Natural killer cell treated with Interleukin-12 subunit alpha and Interleukin-12 subunit beta and Interleukin-15 and Interleukin-18, amount 100 ng/mL, for 72 hours (primary cell): Measurements from ENCODE around the gene CHRNB4. TPM values are rescaled to one million over a fixed set of nuclear protein-coding genes. Genes with fewer than 3 reads are reported as not detected.

Experiments used
- ATAC-seq, 2 donors: fragments of 150-1000 bp; cut with Tn5 transposase in 1 of 2; sonication (Bioruptor Pico), chemical (Tn5 transposase) in 1 of 2; 2 replicates each; pipeline ENCODE4 v1.10.0; 2021
- DNase-seq: peaks from one replicate; pipeline ENCODE4 v3.0.0; 2022; ENCODE audit warnings: low spot score
- H3K27ac Mint-ChIP-seq, 2 donors: 1 replicate in 1 of 2; 2 replicates in 1 of 2; pipeline ENCODE4 v1.8.0; 2022; ENCODE audit warnings: mixed read lengths in 2 of 2, mild to moderate bottlenecking in 1 of 2, moderate library complexity in 1 of 2
- H3K27me3 Mint-ChIP-seq, 2 donors: 1 replicate in 1 of 2; 2 replicates in 1 of 2; pipeline ENCODE4 v1.8.0; 2022; ENCODE audit warnings: mixed read lengths in 2 of 2
- H3K36me3 Mint-ChIP-seq: one replicate; pipeline ENCODE4 v1.8.0; 2022; ENCODE audit warnings: mixed read lengths
- H3K4me1 Mint-ChIP-seq, 2 donors: 1 replicate in 1 of 2; 2 replicates in 1 of 2; pipeline ENCODE4 v1.8.0; 2022; ENCODE audit warnings: low read depth in 2 of 2, mixed read lengths in 2 of 2, mild to moderate bottlenecking in 1 of 2
- H3K4me3 Mint-ChIP-seq: one replicate; pipeline ENCODE4 v1.8.0; 2022; ENCODE audit warnings: mixed read lengths
- H3K9me3 Mint-ChIP-seq: 2 replicates; pipeline ENCODE4 v1.8.0; 2022; ENCODE audit warnings: mixed read lengths
- total RNA-seq, 2 donors: library from RNA; stranded (reverse); gene quantifications; one replicate each; pipeline ENCODE4 v1.2.3, GENCODE V29; 2022

The CHRNB4 gene
- total RNA-seq, 2 donors from 2014 or later = not detected

DNA sequence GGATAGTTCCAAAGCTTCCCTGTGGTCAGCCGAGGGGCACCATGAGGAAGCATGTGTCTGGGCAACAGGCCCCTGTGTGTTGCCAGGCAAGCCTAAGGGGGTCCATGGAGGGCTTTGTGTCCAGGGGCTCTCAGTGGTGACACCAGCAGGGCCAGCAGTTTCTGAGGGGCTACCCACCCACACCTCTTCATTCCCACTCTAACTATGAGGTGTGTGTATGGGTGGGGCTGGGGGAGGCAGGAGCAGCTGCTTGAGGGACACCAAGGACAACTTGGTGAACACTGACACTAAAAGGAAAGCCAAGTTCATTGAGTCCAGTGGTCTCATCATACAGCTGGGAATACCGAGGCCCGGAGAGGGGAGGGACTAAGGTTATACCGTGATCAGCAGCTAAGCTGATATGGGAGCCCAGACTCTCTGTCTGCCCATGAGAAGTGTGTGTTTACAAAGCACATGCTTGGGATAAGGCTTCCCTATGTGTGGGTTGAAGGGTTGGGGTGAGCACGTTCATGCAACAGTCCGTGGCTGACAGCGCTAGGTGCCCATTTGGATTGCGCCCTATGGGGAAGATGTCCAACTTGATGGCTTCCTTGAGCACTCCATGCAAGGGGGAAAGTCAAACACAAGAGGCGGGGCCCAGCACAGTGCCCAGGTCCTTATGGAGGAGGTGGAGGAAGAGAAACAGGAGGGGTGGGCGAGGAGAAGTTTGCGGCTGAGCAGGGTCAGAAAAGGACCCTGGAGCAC is 34.8 kb upstream of the CHRNB4 start:
- Mint-ChIP-seq H3K27me3 (no peaks in the 10 kb centered on the region), H3K9me3 (no peaks in the 10 kb centered on the region), H3K4me1 (no peaks in the 10 kb centered on the region), H3K27ac (no peak overlapping the region), H3K4me3 (no peak overlapping the region), H3K36me3 (no peaks in the 10 kb centered on the region)
- ATAC-seq = peak in 1 of 2 donors; percentile 5
- DNase-seq = no peak

DNA sequence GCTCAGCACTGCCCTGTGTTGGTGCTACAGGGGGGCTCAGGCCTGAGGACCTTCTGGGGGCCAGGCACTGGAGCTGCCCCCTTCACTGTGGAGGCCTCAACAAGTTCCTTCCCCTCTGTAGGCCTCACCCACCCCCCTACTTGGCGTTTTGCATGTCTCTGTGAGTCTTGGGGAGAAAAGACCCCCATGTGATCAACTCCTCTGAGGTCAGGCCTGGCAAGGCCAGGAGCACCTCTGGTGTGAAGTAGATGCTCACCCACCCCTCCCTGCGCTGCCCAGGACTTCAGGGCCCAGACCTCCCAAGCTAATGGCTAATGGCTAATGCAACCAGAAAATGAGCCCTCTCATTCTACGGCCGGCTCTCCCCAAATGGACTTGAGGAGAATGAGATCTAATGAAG is 34.2 kb upstream of the CHRNB4 start:
- H3K27ac Mint-ChIP-seq = no peak overlapping the region
- ATAC-seq (no peak), DNase-seq (no peak)
- H3K36me3 Mint-ChIP-seq = no peaks in the 10 kb centered on the region
- H3K4me1 Mint-ChIP-seq = no peaks in the 10 kb centered on the region
- H3K9me3 Mint-ChIP-seq = no peaks in the 10 kb centered on the region
- no peaks in the 10 kb centered on the region for H3K27me3 Mint-ChIP-seq
- no peak overlapping the region for H3K4me3 Mint-ChIP-seq

DNA sequence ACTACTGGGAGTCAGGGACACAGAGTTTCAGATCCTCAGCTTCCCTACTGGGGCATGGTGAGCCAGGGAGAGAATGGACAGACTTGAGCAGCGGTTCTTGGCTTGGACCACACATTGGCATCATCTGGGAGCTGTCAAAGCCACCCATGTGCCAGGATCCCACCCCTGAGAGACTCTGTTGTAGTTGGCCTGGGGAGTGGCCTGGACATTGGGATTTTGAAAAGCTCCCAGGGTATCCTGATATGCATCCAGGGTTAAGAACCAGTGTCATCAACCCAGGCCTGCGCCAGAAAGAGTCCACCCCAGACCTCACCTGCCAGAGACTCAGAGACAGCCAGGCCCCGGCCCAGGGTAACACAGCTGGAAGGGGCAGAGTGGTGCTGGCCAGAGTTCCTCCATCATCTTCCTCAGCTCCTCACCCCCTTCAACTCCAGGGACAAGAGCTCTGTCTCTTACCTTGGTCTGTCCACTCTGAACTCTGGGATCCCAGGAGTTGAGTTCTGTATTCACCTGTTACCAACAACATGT is 33.0 kb upstream of the CHRNB4 start:
- ATAC-seq (no peak), DNase-seq (no peak)
- no peak overlapping the region for H3K27ac Mint-ChIP-seq
- no peaks in the 10 kb centered on the region for H3K27me3 Mint-ChIP-seq
- H3K4me1 Mint-ChIP-seq = no peaks in the 10 kb centered on the region
- no peaks in the 10 kb centered on the region for H3K9me3 Mint-ChIP-seq
- H3K36me3 Mint-ChIP-seq = no peaks in the 10 kb centered on the region
- H3K4me3 Mint-ChIP-seq = no peak overlapping the region

DNA sequence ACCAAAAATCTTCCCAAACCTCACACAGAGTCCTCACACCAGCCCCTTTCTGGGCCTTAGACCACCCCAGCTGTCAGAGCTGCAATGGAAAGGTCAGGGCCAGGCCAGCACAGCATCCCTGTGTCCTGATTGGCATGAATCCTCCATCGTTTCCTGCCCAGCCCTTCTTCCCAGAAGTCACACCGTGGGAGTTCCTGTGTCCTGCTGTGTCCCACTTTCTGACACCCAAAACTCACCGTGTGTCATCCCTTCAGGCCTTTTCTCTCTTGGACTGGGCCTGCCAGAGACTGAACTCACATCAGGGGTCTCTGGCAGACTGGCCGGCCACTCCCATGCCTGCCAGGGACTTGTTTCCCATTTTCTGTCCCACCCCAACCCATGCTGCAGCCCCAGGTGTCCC is 32.5 kb upstream of the CHRNB4 start:
- Mint-ChIP-seq H3K4me1 (no peaks in the 10 kb centered on the region), H3K4me3 (no peak overlapping the region), H3K9me3 (no peaks in the 10 kb centered on the region), H3K27ac (no peak overlapping the region), H3K27me3 (no peaks in the 10 kb centered on the region), H3K36me3 (no peaks in the 10 kb centered on the region)
- ATAC-seq (no peak), DNase-seq (no peak)

DNA sequence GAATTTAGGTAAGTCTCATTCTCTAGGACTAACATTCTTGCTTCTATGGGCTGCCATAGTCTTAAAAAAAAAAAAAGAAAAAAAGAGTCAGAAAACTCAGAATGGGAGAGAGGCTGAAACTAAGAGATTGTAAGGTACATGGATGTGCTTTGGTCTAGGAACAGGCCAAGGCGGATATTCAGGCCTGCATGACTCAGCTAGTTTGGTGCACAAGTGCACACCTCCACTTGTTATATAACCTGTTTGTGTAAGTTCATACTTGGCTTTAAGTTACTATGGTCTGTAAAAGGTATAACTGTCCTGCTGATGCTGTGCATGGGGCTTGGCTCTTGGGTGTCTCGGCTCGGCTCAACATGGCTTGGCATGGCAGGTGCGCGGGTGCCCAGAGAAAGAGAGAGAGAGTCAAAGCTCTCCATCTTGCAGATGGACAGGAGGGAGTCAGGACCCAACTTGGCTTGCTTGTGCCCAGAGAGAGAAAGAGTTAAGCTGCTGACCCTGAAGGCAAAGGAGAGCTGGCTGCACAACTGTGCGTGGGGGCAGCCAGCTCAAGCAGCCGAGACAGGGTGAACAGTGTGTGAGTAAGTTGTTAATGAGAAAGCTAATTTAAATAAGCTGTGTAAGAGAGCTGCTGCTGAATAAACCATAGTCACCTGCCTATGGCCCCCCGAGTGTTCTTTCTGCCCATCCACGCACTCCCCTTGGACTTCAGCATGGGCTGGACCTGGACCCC is 31.4 kb upstream of the CHRNB4 start:
- Mint-ChIP-seq H3K27me3 (peaks cover 8 to 9% of the 10 kb centered on the region in 2 donors), H3K9me3 (no peaks in the 10 kb centered on the region), H3K4me1 (no peaks in the 10 kb centered on the region), H3K36me3 (no peaks in the 10 kb centered on the region), H3K27ac (no peak overlapping the region), H3K4me3 (no peak overlapping the region)
- DNase-seq (no peak), ATAC-seq (peak in 1 of 2 donors; percentile 25)

DNA sequence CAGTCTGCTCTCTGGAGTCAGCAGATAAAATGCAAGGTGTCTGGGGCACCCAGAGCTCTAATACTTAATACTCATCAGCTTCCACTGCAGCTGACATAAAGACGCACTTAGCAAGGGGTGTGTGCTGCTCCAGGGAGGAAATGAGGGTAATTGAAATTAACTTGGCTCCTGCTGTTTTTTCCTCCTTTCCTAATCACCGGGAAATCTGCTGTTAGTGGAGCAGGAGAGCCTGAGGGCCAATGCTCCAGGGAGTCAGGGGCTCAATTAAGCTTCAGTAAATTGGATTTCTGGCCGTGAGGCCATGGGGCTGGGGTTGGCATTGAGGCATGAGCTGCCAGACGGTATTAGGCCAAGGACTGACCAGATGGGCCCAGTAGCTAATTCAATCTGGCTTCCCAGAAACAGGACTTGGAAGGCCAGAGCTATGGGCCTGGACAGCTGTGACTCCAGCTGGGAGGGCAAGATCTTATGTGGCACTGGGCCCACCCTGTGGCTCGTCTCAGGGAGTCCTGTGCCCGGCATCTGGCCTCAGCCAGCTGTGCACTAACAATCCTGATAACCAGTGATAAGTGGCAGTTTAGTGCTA is 30.7 kb upstream of the CHRNB4 start:
- DNase-seq (no peak), ATAC-seq (peak in 1 of 2 donors; percentile 3)
- Mint-ChIP-seq H3K27me3 (peaks cover 9 to 10% of the 10 kb centered on the region in 2 donors), H3K4me1 (no peaks in the 10 kb centered on the region), H3K9me3 (no peaks in the 10 kb centered on the region), H3K36me3 (no peaks in the 10 kb centered on the region), H3K4me3 (no peak overlapping the region), H3K27ac (no peak overlapping the region)

DNA sequence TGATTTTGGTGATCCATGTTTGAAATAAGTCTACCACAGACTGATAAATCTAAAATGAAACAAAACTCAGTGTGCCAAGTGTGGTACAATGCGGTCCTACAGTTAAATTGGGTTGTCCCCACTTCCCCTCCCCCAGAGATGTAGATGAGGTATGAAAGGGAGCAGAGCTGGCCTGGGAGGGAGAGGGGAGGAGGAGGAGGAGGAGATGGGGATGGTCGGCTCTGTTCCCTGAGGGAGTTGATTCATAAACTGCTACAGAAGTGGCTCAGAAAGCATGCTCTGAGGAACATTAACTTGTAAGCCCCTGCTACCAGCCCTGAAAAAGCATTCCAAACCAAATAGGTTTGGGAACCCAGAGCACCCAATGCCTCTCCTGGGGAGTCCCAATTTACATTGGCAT is 28.0 kb upstream of the CHRNB4 start:
- no peak for DNase-seq
- H3K36me3 Mint-ChIP-seq = no peaks in the 10 kb centered on the region
- no peak for ATAC-seq
- no peaks in the 10 kb centered on the region for H3K9me3 Mint-ChIP-seq
- no peak overlapping the region for H3K4me3 Mint-ChIP-seq
- H3K4me1 Mint-ChIP-seq = no peaks in the 10 kb centered on the region
- peaks cover 10 to 24% of the 10 kb centered on the region in 2 donors for H3K27me3 Mint-ChIP-seq
- H3K27ac Mint-ChIP-seq = no peak overlapping the region

DNA sequence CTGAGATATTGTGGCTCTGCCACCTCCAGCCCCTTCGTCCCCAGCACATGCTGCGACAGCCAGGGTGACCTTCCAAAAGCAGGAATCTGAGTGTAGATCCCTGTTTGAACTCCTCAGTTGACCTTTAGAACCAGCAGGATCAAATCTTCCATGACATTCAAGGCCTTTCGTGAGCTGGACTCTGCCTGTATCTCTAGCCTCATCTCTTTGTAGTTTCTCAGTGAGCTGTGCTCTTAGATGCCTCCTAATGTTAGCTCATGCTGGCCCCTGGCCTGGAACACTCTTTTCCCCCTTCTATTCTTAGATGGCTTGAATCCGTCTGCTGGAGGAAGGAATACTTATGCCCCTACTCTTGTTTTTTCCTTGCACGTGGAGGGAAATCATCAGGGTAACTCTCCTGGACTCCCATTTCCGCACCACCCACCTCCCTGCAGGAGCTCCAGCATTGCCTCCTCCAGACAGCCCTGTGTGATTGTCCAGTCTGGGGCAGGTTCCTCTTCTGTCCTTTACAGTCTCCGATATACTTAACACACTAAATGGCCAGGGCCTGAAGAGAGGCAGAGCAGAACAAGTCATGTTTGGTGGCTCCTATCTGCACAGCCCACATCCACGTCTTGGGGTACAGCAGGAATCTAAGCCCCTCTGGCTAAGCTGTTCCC is 26.7 kb upstream of the CHRNB4 start:
- peaks cover 10 to 24% of the 10 kb centered on the region in 2 donors for H3K27me3 Mint-ChIP-seq
- no peaks in the 10 kb centered on the region for H3K4me1 Mint-ChIP-seq
- no peak overlapping the region for H3K27ac Mint-ChIP-seq
- DNase-seq = no peak
- ATAC-seq = peak in 1 of 2 donors; percentile 15
- no peaks in the 10 kb centered on the region for H3K36me3 Mint-ChIP-seq
- no peak overlapping the region for H3K4me3 Mint-ChIP-seq
- no peaks in the 10 kb centered on the region for H3K9me3 Mint-ChIP-seq

DNA sequence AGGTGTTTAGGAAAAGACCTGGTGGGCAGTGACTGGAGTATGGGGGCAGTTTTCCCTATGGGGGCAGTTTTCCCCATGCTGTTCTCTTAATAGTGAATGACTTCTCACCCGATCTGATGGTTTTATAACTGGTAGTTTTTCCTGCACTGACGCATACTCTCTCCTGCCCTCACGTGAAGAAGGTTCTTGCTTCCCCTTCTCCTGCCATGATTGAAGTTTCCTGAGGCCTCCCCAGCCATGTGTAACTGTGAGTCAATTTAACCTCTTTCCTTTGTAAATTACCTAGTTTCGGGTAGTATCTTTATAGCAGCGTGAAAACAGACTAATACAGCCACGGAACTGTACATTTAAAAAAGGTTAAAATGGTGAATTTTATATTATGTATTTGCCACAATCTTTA is 25.0 kb upstream of the CHRNB4 start:
- ATAC-seq (no peak), DNase-seq (no peak)
- Mint-ChIP-seq H3K27ac (no peak overlapping the region), H3K4me1 (no peaks in the 10 kb centered on the region), H3K36me3 (no peaks in the 10 kb centered on the region), H3K4me3 (no peak overlapping the region), H3K27me3 (peaks cover 10 to 24% of the 10 kb centered on the region in 2 donors), H3K9me3 (no peaks in the 10 kb centered on the region)

DNA sequence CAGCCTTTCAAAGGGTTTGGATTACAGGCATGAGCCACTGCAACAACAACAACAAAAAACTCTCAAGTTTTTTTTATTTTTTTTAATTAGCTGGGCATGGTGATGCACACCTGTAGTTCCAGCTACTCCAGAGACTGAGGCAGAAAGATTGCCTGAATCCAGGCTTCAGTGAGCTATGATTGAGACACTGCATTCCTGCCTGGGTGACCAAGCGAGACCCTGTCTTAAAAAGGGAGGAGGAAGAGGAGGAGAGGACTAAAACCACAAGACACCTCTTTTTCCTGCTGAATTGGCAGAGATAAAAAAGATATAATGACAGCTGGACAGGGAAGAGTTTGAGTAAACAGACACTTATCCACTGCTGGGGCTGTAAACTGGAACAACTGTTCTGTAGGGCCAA is 22.7 kb upstream of the CHRNB4 start:
- H3K9me3 Mint-ChIP-seq = no peaks in the 10 kb centered on the region
- ATAC-seq (no peak), DNase-seq (no peak)
- H3K4me1 Mint-ChIP-seq = no peaks in the 10 kb centered on the region
- H3K27ac Mint-ChIP-seq = no peak overlapping the region
- peaks cover 10 to 33% of the 10 kb centered on the region in 2 donors for H3K27me3 Mint-ChIP-seq
- no peaks in the 10 kb centered on the region for H3K36me3 Mint-ChIP-seq
- no peak overlapping the region for H3K4me3 Mint-ChIP-seq

DNA sequence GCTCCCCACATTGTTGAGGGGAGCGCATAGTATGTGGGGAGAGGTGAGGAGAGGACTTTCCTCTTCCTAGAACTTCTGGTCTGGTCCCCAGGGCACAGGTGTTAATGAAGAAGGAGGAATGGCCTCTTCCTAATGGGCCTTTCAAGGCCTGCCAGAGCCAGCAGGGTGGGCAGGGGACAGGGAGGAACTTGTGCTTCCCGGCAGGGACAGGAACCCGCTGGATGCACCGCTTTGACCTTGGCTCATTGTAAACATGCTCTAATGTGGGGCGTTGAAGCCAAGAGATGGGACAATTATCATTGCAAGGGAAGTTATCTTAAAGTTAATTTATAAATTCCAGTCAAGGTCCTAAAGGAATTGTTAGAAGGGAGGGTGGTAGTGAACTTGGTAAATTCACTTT is 21.0 kb upstream of the CHRNB4 start:
- H3K4me3 Mint-ChIP-seq = no peak overlapping the region
- ATAC-seq (no peak), DNase-seq (no peak)
- no peaks in the 10 kb centered on the region for H3K36me3 Mint-ChIP-seq
- H3K27me3 Mint-ChIP-seq = peaks cover 0 to 25% of the 10 kb centered on the region in 2 donors
- H3K27ac Mint-ChIP-seq = no peak overlapping the region
- no peaks in the 10 kb centered on the region for H3K4me1 Mint-ChIP-seq
- no peaks in the 10 kb centered on the region for H3K9me3 Mint-ChIP-seq

DNA sequence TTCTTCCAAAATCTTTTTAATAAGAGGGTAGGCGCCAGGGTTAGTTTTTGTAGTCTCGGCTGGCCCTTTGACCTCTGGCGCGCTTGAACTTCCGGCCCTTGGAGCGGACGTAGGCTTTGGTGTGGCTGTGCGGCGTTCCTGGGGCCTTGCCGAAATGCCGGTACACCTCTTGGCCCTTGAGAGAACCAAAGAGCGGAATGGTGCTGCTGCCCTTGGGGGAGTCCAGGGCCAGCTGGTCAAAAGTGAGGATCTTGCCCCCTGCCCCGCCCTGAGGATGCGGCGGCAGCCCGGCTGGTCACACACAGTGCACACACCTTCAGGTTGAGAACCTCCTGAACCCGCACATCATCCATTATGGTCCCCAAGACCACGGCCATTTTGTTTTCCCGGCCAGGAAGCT is 20.0 kb upstream of the CHRNB4 start:
- Mint-ChIP-seq H3K36me3 (no peaks in the 10 kb centered on the region), H3K9me3 (no peaks in the 10 kb centered on the region), H3K4me3 (no peak overlapping the region), H3K27me3 (peaks cover 0 to 17% of the 10 kb centered on the region in 2 donors), H3K27ac (no peak overlapping the region), H3K4me1 (no peaks in the 10 kb centered on the region)
- DNase-seq (no peak), ATAC-seq (no peak)

DNA sequence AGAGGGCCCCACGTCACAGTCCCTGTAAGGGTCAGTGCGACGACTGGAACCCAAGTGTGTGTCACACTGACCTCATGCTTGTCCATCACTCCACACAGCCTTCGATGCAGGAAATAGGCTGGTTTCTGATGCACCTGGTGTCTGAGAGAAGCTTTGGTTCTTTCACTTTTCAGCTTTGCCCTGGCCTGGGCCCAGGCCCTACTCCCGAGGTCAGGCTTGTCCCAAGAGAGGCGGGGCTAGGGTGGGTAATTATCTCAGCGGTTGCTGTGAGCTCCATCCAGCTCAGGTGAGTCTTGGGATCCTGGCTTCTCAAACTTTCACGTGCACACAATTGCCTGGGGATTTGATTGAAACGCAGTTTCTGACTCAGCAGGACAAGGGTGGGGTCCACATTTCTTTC is 19.6 kb upstream of the CHRNB4 start:
- no peak overlapping the region for H3K27ac Mint-ChIP-seq
- DNase-seq (no peak), ATAC-seq (no peak)
- no peaks in the 10 kb centered on the region for H3K9me3 Mint-ChIP-seq
- peaks cover 0 to 16% of the 10 kb centered on the region in 2 donors for H3K27me3 Mint-ChIP-seq
- H3K4me3 Mint-ChIP-seq = no peak overlapping the region
- H3K36me3 Mint-ChIP-seq = no peaks in the 10 kb centered on the region
- no peaks in the 10 kb centered on the region for H3K4me1 Mint-ChIP-seq

DNA sequence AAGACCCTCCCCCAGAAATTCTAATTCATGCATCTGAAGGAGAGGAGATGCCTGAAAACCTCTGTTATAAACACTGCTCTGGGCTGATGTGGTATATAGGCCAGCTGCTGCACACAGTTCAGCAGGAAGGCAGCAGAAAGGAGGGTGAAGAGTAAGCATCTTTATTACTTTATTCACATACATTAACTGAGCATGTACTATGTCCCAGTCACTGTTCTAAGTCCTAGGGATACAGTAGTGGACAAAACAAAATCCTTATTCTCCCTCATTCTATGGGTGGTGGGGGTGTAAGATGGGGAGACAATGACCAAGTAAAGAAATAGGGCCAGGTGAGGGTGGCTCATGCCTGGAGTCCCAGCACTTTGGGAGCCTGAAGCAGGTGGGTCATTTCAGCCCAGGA is 17.8 kb upstream of the CHRNB4 start:
- H3K27ac Mint-ChIP-seq = no peak overlapping the region
- H3K36me3 Mint-ChIP-seq = no peaks in the 10 kb centered on the region
- peaks cover 5 to 11% of the 10 kb centered on the region in 2 donors for H3K27me3 Mint-ChIP-seq
- no peaks in the 10 kb centered on the region for H3K9me3 Mint-ChIP-seq
- H3K4me1 Mint-ChIP-seq = no peaks in the 10 kb centered on the region
- DNase-seq = no peak
- no peak for ATAC-seq
- H3K4me3 Mint-ChIP-seq = no peak overlapping the region
